Stimulated activated CD4-positive, alpha-beta T cell treated with anti-CD3 and anti-CD28 coated beads, Interleukin-1b, Interleukin-23, amount 100 ng/mL, for 24 hours (primary cell): ENCODE results near the gene DNAI2.
"Not testable (repeated sequence)": the region's sequence is repeated elsewhere in the genome, so short reads cannot be mapped to it uniquely, and the experiment has no call there.

Source experiments
- DNase-seq, 4 experiments: peaks; one replicate each; pipeline ENCODE4 v3.0.0-alpha.2; 2020; ENCODE audit warnings: low read depth in 4 of 4, low spot score in 1 of 4

DNAI2 gene

GRCh38 chr17:74274709-74275340 is 791 bp downstream of the DNAI2 start:
- DNase-seq, result no peak

GRCh38 chr17:74276051-74276476 is 2.0 kb downstream of the DNAI2 start:
- DNase-seq, result no peak

GRCh38 chr17:74276541-74277009 is 2.5 kb downstream of the DNAI2 start:
- DNase-seq, result no peak

- DNase-seq, result no peak
Observed at GRCh38 chr17:74277935-74278334, 3.9 kb downstream of the DNAI2 start.

GRCh38 chr17:74279617-74280016 is 5.6 kb downstream of the DNAI2 start:
- not testable (repeated sequence) for DNase-seq

GRCh38 chr17:74280093-74280513 is 6.1 kb downstream of the DNAI2 start:
- peak in 1 of 4 experiments; percentile 45 for DNase-seq

GRCh38 chr17:74281799-74282198 is 7.8 kb downstream of the DNAI2 start:
- DNase-seq, result no peak

- DNase-seq, result not testable (repeated sequence)
Observed at GRCh38 chr17:74282274-74282586, 8.2 kb downstream of the DNAI2 start.

GRCh38 chr17:74282587-74283370 is 8.7 kb downstream of the DNAI2 start:
- peak in 1 of 4 experiments; percentile 50 for DNase-seq

- DNase-seq, result no peak
Observed at GRCh38 chr17:74283371-74283673, 9.3 kb downstream of the DNAI2 start.

GRCh38 chr17:74287031-74287602 is 13.1 kb downstream of the DNAI2 start:
- DNase-seq, result no peak

GRCh38 chr17:74288785-74289184 is 14.8 kb downstream of the DNAI2 start:
- DNase-seq, result peak in 1 of 4 experiments; percentile 25

GRCh38 chr17:74289688-74290087 is 15.7 kb downstream of the DNAI2 start:
- DNase-seq, result no peak

- DNase-seq, result no peak
Observed at GRCh38 chr17:74290340-74290739, 16.3 kb downstream of the DNAI2 start.

GRCh38 chr17:74292495-74292894 is 18.5 kb downstream of the DNAI2 start:
- no peak for DNase-seq

GRCh38 chr17:74295625-74296547 is 21.9 kb downstream of the DNAI2 start:
- DNase-seq, result no peak

GRCh38 chr17:74296548-74296936 is 22.5 kb downstream of the DNAI2 start:
- DNase-seq, result no peak

GRCh38 chr17:74297941-74298340 is 23.9 kb downstream of the DNAI2 start:
- DNase-seq, result peak in 1 of 4 experiments; percentile 39

- DNase-seq, result no peak
Observed at GRCh38 chr17:74298778-74299177, 24.7 kb downstream of the DNAI2 start.

- no peak for DNase-seq
Observed at GRCh38 chr17:74299226-74300009, 25.4 kb downstream of the DNAI2 start.

- DNase-seq, result no peak
Observed at GRCh38 chr17:74303305-74303704, 29.3 kb downstream of the DNAI2 start.
